Retinal pigment epithelial cell (primary cell): ENCODE results near the gene CRISPLD2.

Experiments
- DNase-seq: peaks from one replicate; pipeline ENCODE4 v3.0.0-alpha.2; 2010; ENCODE audit warnings: low read depth
- H3K4me3 ChIP-seq: 2 replicates; pipeline ENCODE4 v1.5.1; 2011; ENCODE audit warnings: mild to moderate bottlenecking, low read length, control low read depth, moderate library complexity
- CTCF ChIP-seq: conservative IDR thresholded peaks from 2 replicates; pipeline ENCODE4 v1.5.1; 2011; ENCODE audit warnings: low read depth, low read length, control low read depth, inconsistent platforms

Gene CRISPLD2

GRCh38 chr16:84821728-84822689, 2.2 kb downstream of the CRISPLD2 start:
- TF ChIP-seq CTCF: no peak
- DNase-seq: no peak
- H3K4me3 ChIP-seq: no peak overlapping the region

GRCh38 chr16:84822990-84823389, 3.2 kb downstream of the CRISPLD2 start:
- no peak for TF ChIP-seq CTCF
- DNase-seq: no peak
- no peak overlapping the region for H3K4me3 ChIP-seq

- H3K4me3 ChIP-seq: no peak overlapping the region
- TF ChIP-seq CTCF: no peak
- DNase-seq: no peak
Observed at GRCh38 chr16:84823484-84823883, 3.7 kb downstream of the CRISPLD2 start.

- DNase-seq: no peak
- TF ChIP-seq CTCF: no peak
- H3K4me3 ChIP-seq: no peak overlapping the region
Observed at GRCh38 chr16:84823926-84824325, 4.1 kb downstream of the CRISPLD2 start.

GRCh38 chr16:84825896-84826557, 6.2 kb downstream of the CRISPLD2 start:
- TF ChIP-seq CTCF: no peak
- H3K4me3 ChIP-seq: no peak overlapping the region
- no peak for DNase-seq

GRCh38 chr16:84826558-84826941, 6.8 kb downstream of the CRISPLD2 start:
- DNase-seq: no peak
- H3K4me3 ChIP-seq: no peak overlapping the region
- TF ChIP-seq CTCF: no peak
